H4 (cell line): ENCODE measurements around the gene BNIP1. TPM values are rescaled to one million over a fixed set of nuclear protein-coding genes. Genes with fewer than 3 reads are reported as not detected.

Source experiments
- DNase-seq: peaks from one replicate; pipeline ENCODE4 v3.0.0-alpha.2; 2015; ENCODE audit warnings: low spot score
- total RNA-seq: library from RNA; depleted of rRNA; stranded (reverse); fragments of >200 nt; shearing (Covaris generic); gene quantifications from 2 replicates; pipeline ENCODE4 v1.2.3, GENCODE V29; 2014; rRNA removed

BNIP1 gene
- total RNA-seq, 1 experiment from 2014 or later = 39.2 TPM

DNA sequence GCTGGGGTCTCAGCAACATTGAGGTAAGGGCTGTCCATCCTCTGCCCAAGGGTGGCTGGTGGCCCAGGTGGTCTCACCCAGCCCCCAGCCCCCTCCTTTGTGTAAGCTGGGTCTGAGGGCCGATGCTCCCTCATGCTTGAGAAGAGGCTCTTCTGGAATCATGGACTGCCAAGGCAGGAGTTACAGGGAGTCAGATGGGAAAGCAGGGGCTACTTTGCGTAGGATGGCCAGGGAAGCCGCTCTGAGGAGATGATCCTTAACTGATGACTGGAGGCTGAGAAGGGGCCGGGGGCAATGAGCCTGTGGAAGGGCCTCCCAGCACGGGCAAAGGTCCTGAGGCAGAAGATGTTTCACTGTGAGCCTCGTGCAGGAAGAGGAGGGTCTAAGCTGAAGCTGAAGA, 67.0 kb downstream of the BNIP1 start:
- DNase-seq = no peak

DNA sequence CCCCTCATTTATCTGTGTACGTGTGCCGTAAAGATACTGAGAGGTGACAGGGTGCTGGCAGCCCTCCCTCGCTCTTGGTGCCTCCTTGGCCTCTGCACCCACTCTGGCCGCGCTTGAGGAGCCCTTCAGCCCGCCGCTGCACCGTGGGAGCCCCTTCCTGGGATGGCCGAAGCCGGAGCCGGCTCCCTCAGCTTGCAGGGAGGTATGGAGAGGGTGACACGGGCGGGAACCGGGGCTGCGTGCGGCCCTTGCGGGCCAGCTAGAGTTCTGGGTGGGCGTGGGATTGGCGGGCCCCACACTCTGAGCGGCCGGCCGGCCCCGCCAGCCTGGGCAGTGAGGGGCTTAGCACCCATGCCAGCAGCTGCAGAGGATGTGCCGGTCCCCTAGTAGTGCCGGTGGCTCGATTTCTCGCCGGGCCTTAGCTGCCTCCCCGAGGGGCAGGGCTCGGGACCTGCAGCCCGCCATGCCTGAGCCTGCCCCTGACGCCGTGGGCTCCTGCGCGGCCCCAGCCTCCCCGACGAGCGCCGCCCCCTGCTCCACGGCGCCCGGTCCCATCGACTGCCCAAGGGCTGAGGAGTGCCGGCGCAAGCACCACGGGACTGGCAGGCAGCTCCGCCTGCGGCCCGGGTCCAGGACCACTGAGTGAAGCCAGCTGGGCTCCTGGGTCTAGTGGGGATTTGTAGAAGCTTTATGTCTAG, 69.1 kb downstream of the BNIP1 start:
- no peak for DNase-seq

Other genes starting within 250 kb of the BNIP1 start
- 102 and 152 TPM in 2 replicates for gene RPL26L1, start 185.1 kb upstream of the BNIP1 start, total RNA-seq
- gene ATP6V0E1, start 160.8 kb upstream of the BNIP1 start, total RNA-seq = 304 and 321 TPM in 2 replicates
- gene CREBRF, start 88.2 kb upstream of the BNIP1 start, total RNA-seq = 4.4 and 7.2 TPM in 2 replicates
- 0.41 TPM in 1 of 2 replicates, not detected in the other for gene NKX2-5, start 90.7 kb downstream of the BNIP1 start, total RNA-seq
- 36.6 and 43.8 TPM in 2 replicates for gene STC2, start 183.9 kb downstream of the BNIP1 start, total RNA-seq